Urothelium cell line (cell line): ENCODE measurements around the gene TIMM8A.

Experiments used
- DNase-seq: peaks from one replicate; pipeline ENCODE4 v3.0.0; 2011; ENCODE audit warnings: low spot score, mixed read lengths
- FAIRE-seq: peaks from 2 replicates; lab custom pipeline; 2011; peaks lifted over from hg19 to GRCh38; lab: Jason Lieb, UNC

TIMM8A gene

DNA sequence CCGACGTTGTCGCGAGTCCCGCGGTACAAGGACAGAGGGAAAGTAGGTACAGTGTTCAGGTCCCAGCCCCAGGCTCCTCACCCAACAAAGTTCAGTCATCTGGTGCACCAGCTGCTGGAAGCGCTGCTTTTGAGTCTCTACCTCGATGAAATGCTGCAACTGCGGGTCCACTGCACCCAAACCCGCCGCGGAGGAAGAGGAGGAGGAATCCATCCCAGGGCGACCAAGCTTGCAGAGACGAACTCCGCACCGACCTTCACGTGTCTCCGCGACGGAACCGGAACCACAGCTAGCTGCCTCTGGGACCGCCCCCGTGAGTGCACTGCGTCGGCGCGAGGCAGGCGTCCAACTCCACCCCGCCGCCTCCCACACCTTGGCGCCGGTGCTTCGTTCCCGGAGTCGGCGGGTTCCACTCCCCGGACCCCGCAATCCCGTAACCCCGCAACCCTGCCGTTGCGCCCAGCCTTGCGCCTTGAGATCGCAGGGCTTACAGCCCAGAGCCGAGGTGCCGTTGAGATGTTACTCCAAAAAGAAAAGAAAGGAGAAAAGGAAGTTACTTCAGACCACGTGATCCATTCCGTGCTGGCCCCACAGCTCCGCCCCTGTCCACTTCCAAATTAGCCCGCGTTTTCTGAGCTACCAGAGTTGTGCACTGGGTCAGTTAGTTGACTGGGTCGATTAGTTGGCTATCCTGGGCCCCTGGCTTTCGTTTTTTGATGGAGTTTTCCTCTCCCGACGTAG, at the start of gene TIMM8A:
TIMM8A (minus strand) TSS at position 291 of the 741 bp plus-strand sequence; CDS start at position 213, 78 bp downstream.
- peak; percentile 37 for FAIRE-seq

GRCh38 chrX:101397779-101398178, 49.2 kb upstream of the TIMM8A start:
- DNase-seq, result no peak
- FAIRE-seq, result no peak

More for the DNA sequence above, at the start of gene TIMM8A:
- DNase-seq, result peak; percentile 89

GRCh38 chrX:101395789-101396188, 47.2 kb upstream of the TIMM8A start:
- FAIRE-seq (no peak), DNase-seq (no peak)

GRCh38 chrX:101394372-101394771, 45.8 kb upstream of the TIMM8A start:
- no peak for FAIRE-seq
- no peak for DNase-seq

- no peak for FAIRE-seq
Measured at GRCh38 chrX:101393530-101394305, 45.2 kb upstream of the TIMM8A start.

DNA sequence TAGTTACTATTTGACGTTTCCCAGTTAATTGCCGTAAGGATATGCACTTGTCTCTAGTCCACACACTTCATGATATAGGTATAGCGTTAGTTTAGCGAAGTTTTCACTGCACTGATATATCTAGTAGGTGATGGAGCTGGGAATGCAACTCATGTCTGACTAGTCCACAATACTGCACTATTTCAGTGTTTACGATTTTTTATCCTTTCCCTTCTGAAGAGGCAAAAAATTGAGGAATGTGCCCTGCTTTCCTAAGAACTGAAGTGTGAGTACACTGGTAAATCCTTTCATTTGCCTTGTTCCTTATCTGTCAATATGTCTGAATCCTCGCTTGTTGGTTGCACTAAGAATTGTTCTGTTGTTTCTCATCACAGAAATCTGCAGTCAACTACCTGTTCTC, 43.3 kb upstream of the TIMM8A start:
- DNase-seq (no peak), FAIRE-seq (no peak)

More at GRCh38 chrX:101393530-101394305, 45.2 kb upstream of the TIMM8A start:
- DNase-seq, result no peak

DNA sequence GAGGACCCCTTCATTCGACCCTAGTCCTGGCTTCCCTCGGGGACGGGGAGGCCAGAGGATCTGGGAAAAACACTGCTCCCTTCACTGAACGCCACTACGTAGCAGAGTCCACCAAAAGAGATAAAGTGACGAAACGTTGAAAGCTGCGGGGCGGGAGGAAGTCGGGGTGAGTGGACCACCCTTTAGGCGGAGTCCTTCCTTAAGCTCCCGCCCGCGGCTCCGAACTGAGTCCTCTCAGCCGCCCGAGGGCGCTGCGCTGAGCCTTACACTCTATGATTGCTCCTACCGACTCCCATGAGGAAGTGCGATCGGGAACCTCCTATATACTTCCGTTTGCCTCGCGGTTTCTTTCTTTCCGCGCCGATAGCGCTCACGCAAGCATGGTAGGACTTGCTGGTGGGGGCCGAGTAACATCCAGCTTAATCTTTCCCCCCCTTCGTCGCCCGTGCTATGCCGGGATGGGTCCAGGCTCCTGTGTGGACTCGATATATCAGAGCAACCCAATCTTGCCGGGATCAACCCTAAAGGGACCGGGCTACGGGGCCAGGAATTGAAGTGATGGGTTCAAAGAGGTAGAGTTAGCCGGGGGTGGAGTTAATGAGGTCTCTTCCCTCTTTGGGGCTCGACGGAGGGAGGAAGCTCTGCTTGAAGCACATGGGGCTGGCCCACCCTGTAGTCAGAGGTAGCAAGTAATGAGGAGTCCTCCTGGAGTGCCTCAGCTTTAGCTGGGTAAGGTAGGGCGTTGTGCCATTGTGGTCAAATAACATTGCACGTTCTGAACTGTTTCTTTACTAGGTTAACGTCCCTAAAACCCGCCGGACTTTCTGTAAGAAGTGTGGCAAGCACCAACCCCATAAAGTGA, 42.4 kb upstream of the TIMM8A start, which contains the start of gene RPL36A:
RPL36A (plus strand) TSS at position 348 of the 862 bp plus-strand sequence; CDS start at position 381, 33 bp downstream.
- no peak for FAIRE-seq
- peak; percentile 91 for DNase-seq

GRCh38 chrX:101388604-101389003, 40.1 kb upstream of the TIMM8A start:
- no peak for FAIRE-seq

GRCh38 chrX:101386542-101386885, 38.0 kb upstream of the TIMM8A start:
- DNase-seq, result no peak
- FAIRE-seq, result no peak

More at GRCh38 chrX:101388604-101389003, 40.1 kb upstream of the TIMM8A start:
- DNase-seq, result no peak

- FAIRE-seq (no peak), DNase-seq (no peak)
Measured at GRCh38 chrX:101385795-101386541, 37.4 kb upstream of the TIMM8A start, which contains the start of gene BTK. Gene BTK, minus strand, starts transcription at chrX:101386191. Its CDS starts 10,907 bp downstream, at chrX:101375284.

GRCh38 chrX:101385026-101385684, 36.6 kb upstream of the TIMM8A start:
- DNase-seq, result no peak
- FAIRE-seq, result no peak

DNA sequence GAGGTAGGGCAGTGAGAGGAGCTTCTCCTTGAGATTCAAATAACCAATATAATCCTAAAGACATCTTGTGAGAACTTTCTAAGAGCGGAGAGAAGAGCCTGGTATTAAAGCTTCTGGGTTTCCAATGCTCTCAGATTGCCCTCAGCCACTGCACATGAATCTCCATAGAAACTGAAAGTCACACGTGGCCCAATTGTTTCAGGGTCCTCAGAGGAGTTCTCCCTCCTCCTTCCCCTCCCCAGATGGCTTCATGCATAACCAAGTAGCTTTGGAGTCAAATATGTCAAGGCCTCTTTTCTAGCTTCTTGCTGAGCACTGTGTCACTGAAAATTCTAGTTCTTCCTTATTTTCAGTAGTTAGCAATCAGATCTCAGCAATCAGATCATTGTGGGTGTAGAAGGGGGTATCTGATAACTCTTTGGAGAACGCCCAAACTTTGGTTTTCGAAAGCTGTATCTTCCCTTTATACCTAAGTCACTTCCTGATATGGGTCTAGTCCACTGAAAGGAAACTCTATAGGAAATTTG, 35.2 kb upstream of the TIMM8A start:
- no peak for DNase-seq

DNA sequence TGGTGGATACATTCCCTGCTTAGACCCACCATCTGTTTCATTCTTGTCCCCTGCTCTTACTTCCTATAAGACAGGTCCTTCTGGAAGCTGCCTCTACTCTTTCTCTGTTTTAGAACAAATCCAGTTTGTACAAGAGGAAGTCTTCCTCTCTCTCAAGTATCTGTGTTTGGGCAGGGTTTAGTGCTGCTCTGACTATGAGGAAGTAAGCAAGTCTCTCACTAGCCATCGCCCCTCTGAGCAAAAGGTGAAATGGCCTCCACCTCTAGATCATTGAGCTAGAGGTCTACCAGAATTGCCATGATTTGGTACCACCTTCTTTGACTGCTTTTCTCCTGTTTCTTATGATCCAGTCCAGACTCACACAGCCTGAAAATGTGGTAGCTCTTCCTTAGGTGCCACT, 29.0 kb upstream of the TIMM8A start:
- FAIRE-seq, result no peak
- no peak for DNase-seq

More for the DNA sequence above, 35.2 kb upstream of the TIMM8A start:
- FAIRE-seq, result no peak

GRCh38 chrX:101370888-101371504, 22.5 kb upstream of the TIMM8A start:
- FAIRE-seq (no peak), DNase-seq (no peak)

- DNase-seq, result no peak
Measured at GRCh38 chrX:101369687-101370086, 21.1 kb upstream of the TIMM8A start.

GRCh38 chrX:101368800-101369199, 20.3 kb upstream of the TIMM8A start:
- no peak for FAIRE-seq
- no peak for DNase-seq

More at GRCh38 chrX:101369687-101370086, 21.1 kb upstream of the TIMM8A start:
- FAIRE-seq, result no peak

DNA sequence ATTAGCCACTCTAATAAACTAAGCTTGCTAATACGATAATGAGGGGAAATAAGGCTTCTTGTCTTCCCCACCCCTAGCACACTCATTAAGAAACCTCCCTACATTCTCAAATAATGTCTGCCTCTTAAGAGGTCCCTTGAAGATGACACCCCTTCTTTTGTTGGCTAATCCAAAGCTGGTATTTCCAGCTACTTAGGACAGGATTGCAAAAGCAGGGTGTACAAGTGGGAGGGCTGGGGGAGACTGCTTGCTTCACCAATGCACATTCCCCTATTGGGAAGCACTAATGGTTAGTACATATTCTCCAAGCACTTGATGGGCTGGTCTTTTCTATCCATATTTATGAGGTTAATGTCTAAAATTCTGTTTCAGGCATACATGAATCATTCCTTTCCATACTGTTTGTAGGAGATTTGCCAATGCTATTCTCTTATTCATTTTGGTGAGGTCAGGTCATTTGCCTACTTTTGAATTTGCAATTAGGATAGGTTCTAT, 16.8 kb upstream of the TIMM8A start:
- FAIRE-seq (no peak), DNase-seq (no peak)

- DNase-seq (no peak), FAIRE-seq (no peak)
Measured at GRCh38 chrX:101362757-101363156, 14.2 kb upstream of the TIMM8A start.

DNA sequence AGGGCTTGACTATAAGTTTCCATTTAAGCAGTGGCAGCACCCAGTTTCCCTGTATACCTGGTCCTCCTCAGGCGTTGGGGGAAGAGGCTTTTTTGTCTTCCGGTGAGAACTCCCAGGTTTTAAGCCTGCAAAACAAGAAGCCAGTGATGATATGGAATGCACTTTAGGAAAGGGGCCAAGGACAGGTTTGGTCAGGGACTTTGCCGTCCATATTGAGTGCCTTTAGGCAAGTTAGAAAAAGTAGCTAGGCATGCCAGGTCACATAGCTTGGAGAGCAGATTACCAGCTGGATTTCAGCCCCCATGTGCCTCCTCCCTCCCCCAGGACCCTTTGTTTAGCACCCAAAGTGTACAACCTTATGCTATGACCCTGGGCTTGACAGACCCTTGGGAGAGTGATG, 13.6 kb upstream of the TIMM8A start:
- no peak for FAIRE-seq
- no peak for DNase-seq
